HCT116 (cell line): ENCODE measurements around the gene AGAP5. TPM values are rescaled to one million over a fixed set of nuclear protein-coding genes. Genes with fewer than 3 reads are reported as not detected.

ENCODE experiments used
- ATAC-seq: fragments of 200-7000 bp; cut with Tn5 transposase; 2 replicates; pipeline ENCODE4 v1.9.1; 2020; ENCODE audit warnings: mild to moderate bottlenecking, moderate library complexity
- BruUV-seq: library from RNA; stranded (reverse); fragments of 400-500 nt; replicated peaks from 2 replicates; lab custom pipeline; 2021; lab: Mats Ljungman, UMichigan
- CTCF ChIA-PET: fragments of 300-600 bp; sonication (Branson Sonifier 250); formaldehyde crosslinking; loops from one replicate; lab custom pipeline; 2021; ENCODE audit warnings: antibody characterized with exemption; lab: Charles Lee
- POLR2A ChIA-PET: fragments of 300-600, 350-600 bp; sonication (Branson Sonifier 250); formaldehyde crosslinking; loops from one replicate; lab custom pipeline; 2021; ENCODE audit warnings: antibody characterized with exemption; lab: Charles Lee
- RAD21 ChIA-PET, 2 experiments: fragments of 300-600 bp; sonication (Branson Sonifier 250); formaldehyde crosslinking; loops; one replicate each; lab custom pipeline; 2023; ENCODE audit warnings: low total read pairs in 2 of 2; ENCODE audit not compliant: uncharacterized antibody in 2 of 2, unreplicated experiment in 2 of 2, low non-redundant PET in 1 of 2; lab: Charles Lee
- DNase-seq: peaks from one replicate; pipeline ENCODE4 v3.0.0-alpha.2; 2010; ENCODE audit warnings: low read depth, low spot score
- H2AFZ ChIP-seq: fragments of 200-600 bp; shearing (Covaris generic), sonication (generic); 2 replicates; pipeline ENCODE4 v1.6.1; 2017; ENCODE audit warnings: low read depth, mixed run types, mixed read lengths, antibody characterized with exemption, low read length; ENCODE audit not compliant: poor library complexity, severe bottlenecking
- H3K27ac ChIP-seq: 2 replicates; pipeline ENCODE4 v1.5.1; 2012; ENCODE audit warnings: low read depth, low read length
- H3K27me3 ChIP-seq: fragments of 200-600 bp; sonication (generic); 2 replicates; pipeline ENCODE4 v1.6.1; 2016; ENCODE audit warnings: mixed run types, low read length, mixed read lengths; ENCODE audit not compliant: insufficient read depth
- H3K36me3 ChIP-seq, 2 experiments: fragments of 200-500 bp in 1 of 2; fragments of 200-600 bp in 1 of 2; sonication (Bioruptor generic) in 1 of 2; sonication (generic) in 1 of 2; 2 replicates each; pipeline versions ENCODE4 v1.5.1 to v1.6.1; 2014 to 2016; ENCODE audit warnings: low read length in 2 of 2, inconsistent platforms in 1 of 2, mixed read lengths in 1 of 2, mixed run types in 1 of 2; ENCODE audit not compliant: insufficient read depth in 2 of 2, control insufficient read depth in 1 of 2
- H3K4me1 ChIP-seq, 2 experiments: fragments of 200-600 bp in 1 of 2; sonication (generic) in 1 of 2; 2 replicates each; pipeline versions ENCODE4 v1.5.1 to v1.6.1; 2012 to 2017; ENCODE audit warnings: low read length in 2 of 2, inconsistent platforms in 1 of 2, mild to moderate bottlenecking in 1 of 2, mixed read lengths in 1 of 2, mixed run types in 1 of 2, moderate library complexity in 1 of 2; ENCODE audit not compliant: insufficient read depth in 2 of 2, control insufficient read depth in 1 of 2
- H3K4me2 ChIP-seq: fragments of 200-600 bp; sonication (generic); 2 replicates; pipeline ENCODE4 v1.6.1; 2017; ENCODE audit warnings: mixed run types, low read length, mixed read lengths
- H3K4me3 ChIP-seq, 2 experiments: fragments of 200-600 bp in 1 of 2; sonication (generic) in 1 of 2; replicated peaks in 1 of 2; 2 replicates each; pipeline ENCODE4 v1.5.1; 2011 to 2016; ENCODE audit warnings: low read length in 2 of 2, control low read depth in 1 of 2, low read depth in 1 of 2, mild to moderate bottlenecking in 1 of 2, mixed read lengths in 1 of 2, mixed run types in 1 of 2
- H3K79me2 ChIP-seq: fragments of 200-600 bp; sonication (generic); 2 replicates; pipeline ENCODE4 v1.6.1; 2017; ENCODE audit warnings: mild to moderate bottlenecking, mixed run types, low read length, moderate library complexity, mixed read lengths; ENCODE audit not compliant: insufficient read depth
- H3K9ac ChIP-seq: fragments of 200-600 bp; sonication (generic); 2 replicates; pipeline ENCODE4 v1.6.1; 2016; ENCODE audit warnings: low read length, mixed read lengths
- H3K9me2 ChIP-seq: fragments of 200-600 bp; sonication (generic), shearing (Covaris generic); 2 replicates; pipeline ENCODE4 v1.6.1; 2017; ENCODE audit warnings: mixed run types, mild to moderate bottlenecking, moderate library complexity; ENCODE audit not compliant: insufficient read depth
- H3K9me3 ChIP-seq, 2 experiments: fragments of 200-500 bp in 1 of 2; fragments of 200-600 bp in 1 of 2; sonication (Bioruptor generic) in 1 of 2; sonication (generic) in 1 of 2; 2 replicates each; pipeline ENCODE4 v1.6.1; 2014 to 2017; ENCODE audit warnings: low read length in 2 of 2, mixed read lengths in 2 of 2, inconsistent platforms in 1 of 2, low read depth in 1 of 2, mild to moderate bottlenecking in 1 of 2, mixed run types in 1 of 2, moderate library complexity in 1 of 2; ENCODE audit not compliant: control insufficient read depth in 1 of 2, insufficient read depth in 1 of 2
- H4K20me1 ChIP-seq: fragments of 200-600 bp; sonication (generic), shearing (Covaris generic); 2 replicates; pipeline ENCODE4 v1.6.1; 2017; ENCODE audit warnings: mixed run types, mild to moderate bottlenecking, moderate library complexity; ENCODE audit not compliant: insufficient read depth
- RAD21 ChIP-seq: IDR thresholded peaks from 2 replicates; pipeline ENCODE4 v1.6.1; 2012; ENCODE audit warnings: low read depth, mild to moderate bottlenecking
- REST ChIP-seq: IDR thresholded peaks from 2 replicates; pipeline ENCODE4 v1.6.1; 2012; ENCODE audit warnings: low read depth
- intact Hi-C: fragments of 100-400 bp; cut with micrococcal nuclease; formaldehyde crosslinking; loops from 2 replicates; pipeline ENCODE4 v1.10.0; 2022
- total RNA-seq: library from RNA; stranded (reverse); gene quantifications from one replicate; pipeline ENCODE4 v1.2.1, GENCODE V29; 2021; ENCODE audit not compliant: unreplicated experiment
- TF ChIP-seq, protein P1 (sequence below), 3 experiments: fragments of 200-600 bp in 1 of 3; sonication (generic) in 1 of 3; IDR thresholded peaks in 2 of 3; conservative IDR thresholded peaks in 1 of 3; 2 replicates each; pipeline ENCODE4 v1.5.1; 2012 to 2017; ENCODE audit warnings: low read depth in 2 of 3, low read length in 2 of 3, antibody characterized with exemption in 1 of 3, borderline replicate concordance in 1 of 3, control low read depth in 1 of 3, mild to moderate bottlenecking in 1 of 3, mixed read lengths in 1 of 3, mixed run types in 1 of 3, moderate library complexity in 1 of 3; ENCODE audit not compliant: insufficient read depth in 1 of 3

Gene AGAP5
- total RNA-seq, 1 experiment from 2014 or later, result 7.5 TPM

DNA sequence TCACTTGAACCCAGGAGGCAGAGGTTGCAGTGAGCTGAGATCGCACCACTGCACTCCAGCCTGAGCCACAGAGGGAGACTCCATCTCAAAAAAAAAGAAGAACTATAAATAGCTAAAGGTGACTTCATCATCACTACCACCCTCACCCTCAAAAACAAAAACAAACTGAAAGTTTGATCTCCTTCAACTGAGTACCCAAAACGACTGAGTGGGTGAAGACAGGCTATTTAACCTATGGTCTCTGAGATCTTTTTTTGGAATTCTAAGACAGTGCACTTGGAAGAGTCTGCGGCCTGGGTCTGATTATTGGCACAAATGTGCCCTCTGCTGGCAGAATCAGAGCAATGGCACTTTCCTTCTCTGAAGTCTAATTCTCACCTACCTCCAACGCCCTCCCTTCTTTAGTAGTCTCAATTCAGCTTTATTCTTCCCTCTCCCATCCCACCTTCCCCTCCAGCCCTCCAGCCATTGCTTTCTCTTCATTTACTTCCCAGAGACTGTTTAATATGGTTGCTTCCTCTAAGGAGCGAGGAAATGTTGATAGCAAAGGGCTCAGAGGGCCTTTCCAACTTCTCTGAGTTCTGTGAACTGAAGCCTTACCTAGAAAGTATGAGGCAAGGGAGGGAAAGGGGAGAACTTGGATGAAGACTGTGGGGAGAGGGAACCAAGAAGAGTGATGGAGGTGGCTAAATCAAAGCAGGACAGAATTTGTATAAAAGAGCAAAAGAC, 53.7 kb downstream of the AGAP5 start:
- no peak overlapping the region for H3K9ac ChIP-seq
- no peak overlapping the region for H3K4me2 ChIP-seq
- peak; percentile 99 for TF ChIP-seq RAD21
- TF ChIP-seq REST, result no peak
- TF ChIP-seq, protein P1, sequence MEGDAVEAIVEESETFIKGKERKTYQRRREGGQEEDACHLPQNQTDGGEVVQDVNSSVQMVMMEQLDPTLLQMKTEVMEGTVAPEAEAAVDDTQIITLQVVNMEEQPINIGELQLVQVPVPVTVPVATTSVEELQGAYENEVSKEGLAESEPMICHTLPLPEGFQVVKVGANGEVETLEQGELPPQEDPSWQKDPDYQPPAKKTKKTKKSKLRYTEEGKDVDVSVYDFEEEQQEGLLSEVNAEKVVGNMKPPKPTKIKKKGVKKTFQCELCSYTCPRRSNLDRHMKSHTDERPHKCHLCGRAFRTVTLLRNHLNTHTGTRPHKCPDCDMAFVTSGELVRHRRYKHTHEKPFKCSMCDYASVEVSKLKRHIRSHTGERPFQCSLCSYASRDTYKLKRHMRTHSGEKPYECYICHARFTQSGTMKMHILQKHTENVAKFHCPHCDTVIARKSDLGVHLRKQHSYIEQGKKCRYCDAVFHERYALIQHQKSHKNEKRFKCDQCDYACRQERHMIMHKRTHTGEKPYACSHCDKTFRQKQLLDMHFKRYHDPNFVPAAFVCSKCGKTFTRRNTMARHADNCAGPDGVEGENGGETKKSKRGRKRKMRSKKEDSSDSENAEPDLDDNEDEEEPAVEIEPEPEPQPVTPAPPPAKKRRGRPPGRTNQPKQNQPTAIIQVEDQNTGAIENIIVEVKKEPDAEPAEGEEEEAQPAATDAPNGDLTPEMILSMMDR (IDR thresholded peaks at IDR 0.05 in 2 of 3, conservative IDR thresholded peaks at IDR 0.05 in 1 of 3; ENCODE audit: borderline replicate concordance in 1 of 3, insufficient read depth in 1 of 3, low read depth in 2 of 3, low read length in 2 of 3), result peak; percentile 75 to 93 (median 87)
- H3K27ac ChIP-seq, result no peak overlapping the region
- H2AFZ ChIP-seq, result no peak overlapping the region
- no peaks in the 10 kb centered on the region for H3K79me2 ChIP-seq
- BruUV-seq, result no TSS peak
- intact Hi-C loops, result loop anchor here (1.0 to 5.0 kb wide), 3 partner anchors 115 to 397 kb away; partner anchors contain the start of gene DNAJC9
- CTCF ChIA-PET, result interaction anchor here (1.1 to 4.1 kb wide), 4 partner anchors 18 to 380 kb away, joined by 5 to 36 read pairs (median 6); no protein-coding TSS in a partner anchor
- no peaks in the 10 kb centered on the region for H3K9me3 ChIP-seq
- RAD21 ChIA-PET, result interaction anchor here (0.6 to 1.3 kb wide), 5 partner anchors 18 to 253 kb away, joined by 3 to 9 read pairs (median 3); no protein-coding TSS in a partner anchor
- no peak overlapping the region for H3K4me3 ChIP-seq
- H3K27me3 ChIP-seq, result no peaks in the 10 kb centered on the region
- peaks cover 0 to 9% of the 10 kb centered on the region in 2 experiments; a peak in 3 of 4 replicates for H3K4me1 ChIP-seq
- H3K9me2 ChIP-seq, result no peaks in the 10 kb centered on the region
- ATAC-seq, result peak; percentile 93
- no peaks in the 10 kb centered on the region for H4K20me1 ChIP-seq
- POLR2A ChIA-PET, result interaction anchor here (0.7 to 1.6 kb wide), 2 partner anchors 19 to 397 kb away, joined by 3 to 4 read pairs; partner anchors contain the start of gene DNAJC9
- no peaks in the 10 kb centered on the region for H3K36me3 ChIP-seq
- peak; percentile 58 for DNase-seq
